ENCODE measurements around the gene GBF1. TPM values are rescaled to one million over a fixed set of nuclear protein-coding genes. Genes with fewer than 3 reads are reported as not detected.

GBF1 gene
- total RNA-seq, 4 donors from 2014 or later, result 31.4 to 64.2 (median 58.7) TPM

DNA sequence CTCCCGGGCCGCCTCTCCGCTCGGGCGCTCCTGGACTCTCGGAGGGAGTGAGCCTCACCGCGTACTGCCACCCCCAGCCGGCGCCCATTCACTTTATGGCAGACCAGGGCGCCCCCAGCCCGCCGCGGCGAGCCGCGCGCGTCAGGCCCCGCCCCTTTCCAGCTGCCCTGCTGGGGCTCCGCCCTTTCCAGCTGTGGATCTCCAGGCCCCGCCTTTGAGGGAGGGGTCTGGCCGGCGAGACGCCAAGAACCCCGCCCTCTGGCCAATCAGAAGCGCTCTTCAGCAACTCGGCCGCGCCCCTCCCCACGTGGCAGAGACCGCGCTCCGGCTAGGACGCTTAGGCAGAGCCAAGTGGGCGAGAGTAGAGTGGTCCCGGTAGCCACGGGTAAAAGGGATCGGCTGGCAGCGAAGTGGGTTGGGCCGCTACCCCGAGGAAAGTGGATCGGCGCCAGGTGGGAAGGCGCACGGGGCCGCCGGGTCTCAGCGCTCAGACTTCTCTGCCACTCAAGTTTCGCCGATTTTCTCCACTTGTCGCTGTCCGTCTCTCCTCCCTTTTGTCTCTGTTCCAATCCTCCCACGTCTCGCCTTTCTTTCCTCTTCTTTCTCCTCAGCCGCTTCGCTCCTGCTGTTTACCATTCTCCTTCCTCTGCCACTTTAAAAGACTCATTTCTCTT lies 3.8 kb upstream of the GBF1 start, which contains the start of gene PITX3:
PITX3 (minus strand) TSS at position 69 of the 674 bp plus-strand sequence. CDS start 9,432 bp downstream, outside the sequence.
- no peaks in the 10 kb centered on the region for H3K9me3 ChIP-seq
- peak; percentile 84 to 94 for TF ChIP-seq POLR2A (IDR thresholded peaks at IDR 0.05)
- TF ChIP-seq, protein P1, sequence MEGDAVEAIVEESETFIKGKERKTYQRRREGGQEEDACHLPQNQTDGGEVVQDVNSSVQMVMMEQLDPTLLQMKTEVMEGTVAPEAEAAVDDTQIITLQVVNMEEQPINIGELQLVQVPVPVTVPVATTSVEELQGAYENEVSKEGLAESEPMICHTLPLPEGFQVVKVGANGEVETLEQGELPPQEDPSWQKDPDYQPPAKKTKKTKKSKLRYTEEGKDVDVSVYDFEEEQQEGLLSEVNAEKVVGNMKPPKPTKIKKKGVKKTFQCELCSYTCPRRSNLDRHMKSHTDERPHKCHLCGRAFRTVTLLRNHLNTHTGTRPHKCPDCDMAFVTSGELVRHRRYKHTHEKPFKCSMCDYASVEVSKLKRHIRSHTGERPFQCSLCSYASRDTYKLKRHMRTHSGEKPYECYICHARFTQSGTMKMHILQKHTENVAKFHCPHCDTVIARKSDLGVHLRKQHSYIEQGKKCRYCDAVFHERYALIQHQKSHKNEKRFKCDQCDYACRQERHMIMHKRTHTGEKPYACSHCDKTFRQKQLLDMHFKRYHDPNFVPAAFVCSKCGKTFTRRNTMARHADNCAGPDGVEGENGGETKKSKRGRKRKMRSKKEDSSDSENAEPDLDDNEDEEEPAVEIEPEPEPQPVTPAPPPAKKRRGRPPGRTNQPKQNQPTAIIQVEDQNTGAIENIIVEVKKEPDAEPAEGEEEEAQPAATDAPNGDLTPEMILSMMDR (IDR thresholded peaks at IDR 0.05 in 4 of 5, conservative IDR thresholded peaks at IDR 0.05 in 1 of 5), result peak in 1 of 5 experiments; percentile 6
- in situ Hi-C loops (cut with MboI; ENCODE audit: low sequenced_read_pairs in 4 of 4), result no loop called here
- H3K4me3 ChIP-seq, result peak within 1 kb of the TSS; percentile 71 to 80 (median 77)
- ATAC-seq, result peak; percentile 61 to 62
- peak; percentile 94 to 97 for DNase-seq
- H3K4me1 ChIP-seq, result peaks cover 53 to 55% of the 10 kb centered on the region in 2 donors
- intact Hi-C loops (cut with DNase I; ENCODE audit: low total_unique reads), result loop anchor here (5.0 kb wide), 2 partner anchors 156 to 261 kb away; partner anchors contain the start of genes ACTR1A, NFKB2 and SUFU
- H3K27me3 ChIP-seq, result no peaks in the 10 kb centered on the region
- no peaks in the 10 kb centered on the region for H3K36me3 ChIP-seq
- H3K27ac ChIP-seq, result peak within 1 kb of the TSS; percentile 87 to 89 (median 88)

DNA sequence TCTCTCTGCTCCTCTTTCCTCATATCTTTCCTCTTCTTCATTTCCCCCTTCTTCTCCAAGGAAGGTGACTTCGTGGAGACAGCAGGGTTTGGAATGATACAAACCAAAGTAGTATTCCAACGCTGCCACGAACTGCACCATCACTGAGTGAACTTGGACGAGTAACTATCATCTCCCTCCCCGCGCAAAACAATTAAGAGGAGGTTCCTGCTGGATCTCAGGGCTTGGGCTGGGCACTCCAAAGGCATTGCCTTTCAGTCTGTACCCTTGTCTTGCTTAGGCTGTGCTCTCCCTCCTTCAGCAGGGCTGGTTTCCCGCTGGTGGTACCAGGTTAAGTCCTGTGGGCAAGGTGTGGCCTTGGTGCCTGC lies 3.2 kb upstream of the GBF1 start:
- ATAC-seq (no peak), DNase-seq (no peak)
- peak overlapping the region; percentile 71 to 80 (median 77) for H3K4me3 ChIP-seq
- TF ChIP-seq, protein P1 (IDR thresholded peaks at IDR 0.05 in 4 of 5, conservative IDR thresholded peaks at IDR 0.05 in 1 of 5), result no peak
- TF ChIP-seq POLR2A (IDR thresholded peaks at IDR 0.05), result no peak
- in situ Hi-C loops (cut with MboI; ENCODE audit: low sequenced_read_pairs in 4 of 4), result no loop called here
- H3K27ac ChIP-seq, result peak overlapping the region; percentile 87 to 89 (median 88)
- intact Hi-C loops (cut with DNase I; ENCODE audit: low total_unique reads), result loop anchor here (5.0 kb wide), 2 partner anchors 155 to 260 kb away; partner anchors contain the start of genes ACTR1A, NFKB2 and SUFU
- no peaks in the 10 kb centered on the region for H3K9me3 ChIP-seq
- peaks cover 53 to 55% of the 10 kb centered on the region in 2 donors for H3K4me1 ChIP-seq
- H3K36me3 ChIP-seq, result no peaks in the 10 kb centered on the region
- H3K27me3 ChIP-seq, result no peaks in the 10 kb centered on the region

DNA sequence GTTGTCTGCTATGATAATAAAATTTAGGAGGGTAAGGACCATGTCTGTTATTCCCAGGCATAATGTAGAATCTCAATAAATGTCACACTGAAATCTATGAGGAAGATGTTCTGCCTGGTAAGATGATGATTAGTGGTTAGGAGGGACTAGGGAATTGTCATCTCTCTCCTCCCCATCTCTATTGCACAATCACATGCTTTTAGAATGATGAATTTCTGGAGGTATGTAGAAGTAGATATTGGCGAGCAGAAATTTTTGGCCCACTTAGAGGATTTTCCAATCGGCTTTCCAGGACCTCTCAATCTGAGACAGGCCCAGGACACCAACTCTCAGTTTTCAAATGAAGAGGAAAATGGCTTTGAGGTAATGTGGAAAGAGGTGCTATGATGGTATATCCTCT lies 2.0 kb upstream of the GBF1 start:
- DNase-seq (no peak), ATAC-seq (no peak)
- intact Hi-C loops (cut with DNase I; ENCODE audit: low total_unique reads) (loop anchor here (5.0 kb wide), 2 partner anchors 154 to 259 kb away; partner anchors contain the start of genes ACTR1A, NFKB2 and SUFU), in situ Hi-C loops (cut with MboI; ENCODE audit: low sequenced_read_pairs in 4 of 4) (no loop called here)
- no peaks in the 10 kb centered on the region for H3K36me3 ChIP-seq
- no peaks in the 10 kb centered on the region for H3K9me3 ChIP-seq
- H3K27ac ChIP-seq, result peak overlapping the region; percentile 43 to 89 (median 88)
- no peak for TF ChIP-seq POLR2A (IDR thresholded peaks at IDR 0.05)
- TF ChIP-seq, protein P1 (IDR thresholded peaks at IDR 0.05 in 4 of 5, conservative IDR thresholded peaks at IDR 0.05 in 1 of 5), result no peak
- no peak overlapping the region for H3K4me3 ChIP-seq
- H3K4me1 ChIP-seq, result peaks cover 56 to 57% of the 10 kb centered on the region in 2 donors
- no peaks in the 10 kb centered on the region for H3K27me3 ChIP-seq

DNA sequence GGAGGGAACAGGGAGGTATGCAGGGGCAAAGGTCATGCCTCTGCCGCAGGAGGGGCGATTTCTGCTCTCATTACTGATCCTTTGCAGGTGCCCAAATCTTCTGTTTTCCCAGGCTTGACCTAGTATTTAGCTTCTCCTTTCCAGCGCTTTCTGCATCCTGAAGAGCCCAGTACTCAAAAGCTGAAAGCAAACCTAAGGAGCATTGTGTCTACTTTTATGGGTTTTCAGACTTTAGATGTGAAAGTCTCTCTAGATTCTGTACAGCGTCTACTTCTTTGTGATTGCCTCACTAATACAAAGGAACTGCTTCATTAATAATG lies 560 bp downstream of the GBF1 start:
- H3K9me3 ChIP-seq, result no peaks in the 10 kb centered on the region
- TF ChIP-seq POLR2A (IDR thresholded peaks at IDR 0.05), result no peak
- TF ChIP-seq, protein P1 (IDR thresholded peaks at IDR 0.05 in 4 of 5, conservative IDR thresholded peaks at IDR 0.05 in 1 of 5), result no peak
- peak overlapping the region; percentile 91 to 98 (median 93) for H3K27ac ChIP-seq
- peak; percentile 3 to 8 for ATAC-seq
- H3K27me3 ChIP-seq, result no peaks in the 10 kb centered on the region
- H3K4me3 ChIP-seq, result peak overlapping the region; percentile 74 to 96 (median 86)
- in situ Hi-C loops (cut with MboI; ENCODE audit: low sequenced_read_pairs in 4 of 4), result no loop called here
- intact Hi-C loops (cut with DNase I; ENCODE audit: low total_unique reads), result loop anchor here (5.0 kb wide), 1 partner anchor 81 kb away; no protein-coding TSS in a partner anchor
- no peak for DNase-seq
- H3K36me3 ChIP-seq, result no peaks in the 10 kb centered on the region
- H3K4me1 ChIP-seq, result peaks cover 52 to 57% of the 10 kb centered on the region in 2 donors

Data from gastrocnemius medialis (tissue), 4 donors.